Kidney (tissue), 14 donors: ENCODE results near the gene GLIPR2. TPM values are rescaled to one million over a fixed set of nuclear protein-coding genes. Genes with fewer than 3 reads are reported as not detected.

Experiments used
- DNase-seq, 5 donors: peaks; one replicate each; pipeline ENCODE4 v3.0.0-alpha.2; 2013 to 2020
- FAIRE-seq: peaks from 2 replicates; lab custom pipeline; 2012; peaks lifted over from hg19 to GRCh38; lab: Jason Lieb, UNC
- H3K27ac ChIP-seq, 2 donors: one replicate each; pipeline ENCODE4 v1.7.0; 2013; ENCODE audit warnings: low read depth in 2 of 2, low read length in 2 of 2, inconsistent platforms in 1 of 2
- H3K27me3 ChIP-seq: one replicate; pipeline ENCODE4 v1.7.1; 2013; ENCODE audit warnings: low read length, inconsistent platforms; ENCODE audit not compliant: control insufficient read depth, insufficient read depth
- H3K36me3 ChIP-seq, 3 donors: one replicate each; pipeline versions ENCODE4 v1.7.0 to v1.7.1; 2013; ENCODE audit warnings: low read length in 3 of 3, control low read depth in 1 of 3, inconsistent platforms in 1 of 3; ENCODE audit not compliant: insufficient read depth in 3 of 3, control insufficient read depth in 2 of 3
- H3K4me1 ChIP-seq, 3 donors: one replicate each; pipeline versions ENCODE4 v1.7.0 to v1.7.1; 2013; ENCODE audit warnings: low read length in 3 of 3, inconsistent platforms in 1 of 3, low read depth in 1 of 3; ENCODE audit not compliant: control insufficient read depth in 2 of 3, insufficient read depth in 2 of 3
- H3K4me3 ChIP-seq, 3 donors: one replicate each; pipeline versions ENCODE4 v1.7.0 to v1.8.1; 2013; ENCODE audit warnings: low read length in 3 of 3, control low read depth in 1 of 3, inconsistent platforms in 1 of 3
- H3K9ac ChIP-seq, 3 donors: one replicate each; pipeline versions ENCODE4 v1.7.0 to v1.7.1; 2013; ENCODE audit warnings: low read length in 3 of 3, control low read depth in 1 of 3, inconsistent platforms in 1 of 3
- H3K9me3 ChIP-seq, 3 donors: one replicate each; pipeline versions ENCODE4 v1.7.0 to v1.7.1; 2013; ENCODE audit warnings: low read length in 3 of 3, control low read depth in 1 of 3, inconsistent platforms in 1 of 3; ENCODE audit not compliant: control insufficient read depth in 2 of 3, insufficient read depth in 1 of 3
- CTCF ChIP-seq: IDR thresholded peaks from 3 replicates; pipeline ENCODE4 v1.5.1; 2012; ENCODE audit warnings: mild to moderate bottlenecking, moderate library complexity, borderline replicate concordance; ENCODE audit not compliant: insufficient read depth; ENCODE audit errors: extremely low read depth
- intact Hi-C: fragments of 100-400 bp; cut with DNase I; formaldehyde crosslinking; loops from one replicate; pipeline ENCODE4 v1.11.1; 2022
- polyA plus RNA-seq: library from polyadenylated mRNA; stranded (reverse); fragments of 350-450 nt; fragmentation: Illumina TruSeq; extraction: RNeasy Lipid Tissue Mini Kit (QIAGEN cat#74804); gene quantifications from one replicate; pipeline ENCODE4 v1.2.3, GENCODE V29; 2014; ENCODE audit warnings: low read depth, low replicate concordance; ENCODE audit not compliant: insufficient read depth
- total RNA-seq: library from RNA; stranded (reverse); fragmentation: NEBNext Ultra II Directional; extraction: Animal tissue kit (Norgen Biotek cat#: 25700); gene quantifications from one replicate; pipeline ENCODE4 v1.2.1, GENCODE V29; 2021
- donor health status: control.
- donor health status: control.
- donor health status: control.
- donor health status: control.
- donor health status: control.
- donor health status: DM: yes; HTN: yes; CAD: no.
- donor health status: Normal renal cell carcinoma (clear cell type).

Gene GLIPR2
- total and polyA plus RNA-seq, 2 donors from 2014 or later: 8.3 to 19.6 TPM

DNA sequence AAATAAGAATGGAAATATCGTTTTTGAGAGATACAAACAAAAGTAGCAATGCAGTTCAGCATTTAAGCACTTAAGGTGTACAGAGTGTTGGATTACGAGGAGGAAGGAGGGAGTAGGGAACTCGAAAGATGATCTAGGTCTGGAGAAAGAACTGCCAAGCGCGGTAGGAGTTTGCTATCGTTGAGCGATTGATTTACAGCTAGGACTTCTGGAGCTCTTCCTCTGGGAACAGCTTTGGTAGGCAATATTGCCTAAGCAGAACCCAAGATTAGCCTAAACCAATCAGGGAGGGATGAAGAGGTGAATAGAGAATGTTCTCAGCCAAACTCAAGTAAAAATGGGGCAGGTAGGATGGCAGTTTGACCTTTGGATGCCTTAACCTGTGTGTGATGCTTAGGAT is 55.2 kb downstream of the GLIPR2 start:
- TF ChIP-seq CTCF: no peak
- no peaks in the 10 kb centered on the region for H3K9me3 ChIP-seq
- no peaks in the 10 kb centered on the region for H3K27me3 ChIP-seq
- peak overlapping the region; percentile 76 to 85 (median 77) for H3K9ac ChIP-seq
- H3K36me3 ChIP-seq: no peaks in the 10 kb centered on the region
- H3K4me1 ChIP-seq: peaks cover 12 to 25% (median 15%) of the 10 kb centered on the region in 3 donors
- DNase-seq: peak in 3 of 5 donors; percentile 35 to 72 (median 69)
- FAIRE-seq: no peak
- H3K4me3 ChIP-seq: peak overlapping the region; percentile 70 to 97 (median 83)
- H3K27ac ChIP-seq: no peak overlapping the region
- intact Hi-C loops: no loop called here

DNA sequence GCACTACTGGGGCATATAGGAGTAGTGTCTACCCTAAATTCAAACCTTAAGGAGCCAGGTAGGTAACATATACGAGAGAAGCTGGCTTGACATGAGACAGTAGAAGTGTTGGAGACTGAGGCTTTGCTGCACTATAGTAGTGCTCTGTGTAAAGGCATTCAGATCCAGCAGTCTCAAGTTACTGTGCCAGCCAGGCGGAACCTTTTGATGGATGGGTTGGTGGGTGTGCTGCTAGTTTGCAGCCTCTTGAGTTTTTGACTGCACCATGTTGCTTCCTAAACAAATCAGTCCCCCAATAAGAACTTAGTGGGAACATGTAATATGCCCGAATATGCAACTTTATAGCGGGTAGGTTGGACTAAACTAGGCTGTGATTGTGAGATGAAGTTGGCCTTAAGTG is 55.7 kb downstream of the GLIPR2 start:
- intact Hi-C loops: no loop called here
- FAIRE-seq (no peak), DNase-seq (peak in 4 of 5 donors; percentile 63 to 86 (median 80))
- Histone ChIP-seq H3K27ac (no peak overlapping the region), H3K27me3 (no peaks in the 10 kb centered on the region), H3K9me3 (no peaks in the 10 kb centered on the region), H3K9ac (peak overlapping the region; percentile 76 to 85 (median 77)), H3K4me3 (peak overlapping the region; percentile 70 to 97 (median 83)), H3K4me1 (peaks cover 12 to 25% (median 15%) of the 10 kb centered on the region in 3 donors), H3K36me3 (no peaks in the 10 kb centered on the region)
- TF ChIP-seq CTCF: no peak

DNA sequence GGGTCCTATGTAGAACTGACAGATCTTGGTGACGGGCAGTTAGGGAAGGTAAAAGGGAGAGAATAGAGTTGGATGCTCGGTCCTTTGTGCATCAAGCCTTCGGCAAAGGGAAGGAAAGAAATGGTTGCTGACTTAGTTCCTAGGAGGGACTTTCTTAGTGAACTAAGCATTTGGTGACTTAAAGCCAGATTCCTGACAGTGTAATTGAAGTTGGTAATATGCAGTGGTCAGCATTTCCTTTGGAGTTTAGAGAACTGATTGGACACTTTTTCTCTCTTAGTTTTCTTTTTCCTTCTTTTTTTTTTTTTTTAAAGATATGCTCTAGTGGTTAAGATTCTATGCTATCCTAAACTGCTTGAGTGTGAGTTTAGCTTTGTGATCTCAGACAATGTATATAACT is 56.5 kb downstream of the GLIPR2 start:
- TF ChIP-seq CTCF: no peak
- peaks cover 12 to 25% (median 15%) of the 10 kb centered on the region in 3 donors for H3K4me1 ChIP-seq
- FAIRE-seq (no peak), DNase-seq (no peak)
- no peaks in the 10 kb centered on the region for H3K9me3 ChIP-seq
- H3K36me3 ChIP-seq: peaks cover 0 to 4% (median 0%) of the 10 kb centered on the region in 3 donors
- intact Hi-C loops: no loop called here
- H3K9ac ChIP-seq: peak overlapping the region in 2 of 3 donors; percentile 19 to 37
- no peak overlapping the region for H3K27ac ChIP-seq
- peak overlapping the region; percentile 70 to 97 (median 83) for H3K4me3 ChIP-seq
- no peaks in the 10 kb centered on the region for H3K27me3 ChIP-seq
